H1 (cell line): ENCODE data around the gene ESPNL. TPM values are rescaled to one million over a fixed set of nuclear protein-coding genes. Genes with fewer than 3 reads are reported as not detected.
A peak's percentile ranks its signal among the peaks of the same experiment; 100 is the strongest.

Source experiments
- CTCF ChIA-PET: fragments of 300-600 bp; sonication (Branson Sonifier 250); formaldehyde crosslinking; loops from one replicate; lab custom pipeline; 2021; ENCODE audit not compliant: partially characterized antibody; lab: Charles Lee
- POLR2A ChIA-PET: fragments of 300-600 bp; sonication (Branson Sonifier 250); formaldehyde crosslinking; loops from one replicate; lab custom pipeline; 2021; ENCODE audit warnings: inconsistent platforms; ENCODE audit not compliant: partially characterized antibody; lab: Charles Lee
- DNase-seq, 2 experiments: peaks; one replicate each; pipeline versions ENCODE4 v3.0.0 to v3.0.0-alpha.2; 2010 to 2022; ENCODE audit warnings: low spot score in 2 of 2, low read depth in 1 of 2, mixed read lengths in 1 of 2
- FAIRE-seq: peaks from 2 replicates; lab custom pipeline; 2011; peaks lifted over from hg19 to GRCh38; lab: Jason Lieb, UNC
- H2AFZ ChIP-seq: 2 replicates; pipeline ENCODE4 v1.8.1; 2012; ENCODE audit warnings: low read length, inconsistent platforms
- H2AK5ac ChIP-seq: 2 replicates; pipeline ENCODE4 v1.6.1; 2013; ENCODE audit warnings: low read depth, low read length
- H2BK120ac ChIP-seq: replicated peaks from 2 replicates; pipeline ENCODE3; 2013; ENCODE audit warnings: low read depth, low read length, inconsistent platforms
- H2BK12ac ChIP-seq: 2 replicates; pipeline ENCODE4 v1.6.1; 2013; ENCODE audit warnings: low read depth, low read length
- H2BK15ac ChIP-seq: 2 replicates; pipeline ENCODE4 v1.6.1; 2013; ENCODE audit warnings: low read length
- H2BK20ac ChIP-seq: 2 replicates; pipeline ENCODE4 v1.6.1; 2013; ENCODE audit warnings: low read length
- H2BK5ac ChIP-seq: 2 replicates; pipeline ENCODE4 v1.6.1; 2013; ENCODE audit warnings: low read depth, low read length
- H3K14ac ChIP-seq: 2 replicates; pipeline ENCODE4 v1.6.1; 2013; ENCODE audit warnings: inconsistent platforms; ENCODE audit not compliant: insufficient read length
- H3K18ac ChIP-seq: 2 replicates; pipeline ENCODE4 v1.6.1; 2013; ENCODE audit warnings: low read length; ENCODE audit errors: extremely low read depth
- H3K23ac ChIP-seq: 2 replicates; pipeline ENCODE4 v1.6.1; 2013; ENCODE audit warnings: inconsistent platforms; ENCODE audit not compliant: insufficient read length
- H3K23me2 ChIP-seq: 2 replicates; pipeline ENCODE4 v1.6.1; 2013; ENCODE audit warnings: low read depth, low read length
- H3K27ac ChIP-seq: 2 replicates; pipeline ENCODE4 v1.6.1; 2011; ENCODE audit warnings: low read depth, low read length, inconsistent platforms
- H3K27me3 ChIP-seq, 4 experiments: replicated peaks in 1 of 4; 1 replicate in 1 of 4; 2 replicates in 3 of 4; pipeline versions ENCODE4 v1.6.1 to v1.8.1; 2011 to 2013; ENCODE audit warnings: low read length in 3 of 4, mild to moderate bottlenecking in 3 of 4, inconsistent platforms in 2 of 4, mixed read lengths in 2 of 4, moderate library complexity in 1 of 4; ENCODE audit not compliant: control insufficient read depth in 3 of 4, insufficient read depth in 3 of 4; ENCODE audit errors: extremely low read depth in 1 of 4
- H3K36me3 ChIP-seq, 4 experiments: 2 replicates each; pipeline versions ENCODE4 v1.6.1 to v1.8.1; 2011 to 2013; ENCODE audit warnings: mild to moderate bottlenecking in 4 of 4, low read length in 3 of 4, moderate library complexity in 2 of 4, control low read depth in 1 of 4, inconsistent platforms in 1 of 4; ENCODE audit not compliant: insufficient read depth in 4 of 4, control insufficient read depth in 2 of 4
- H3K4ac ChIP-seq: replicated peaks from 2 replicates; pipeline ENCODE3; 2013; ENCODE audit warnings: low read length, low read depth, mixed read lengths, inconsistent platforms; ENCODE audit not compliant: insufficient read length
- H3K4me1 ChIP-seq, 4 experiments: replicated peaks in 1 of 4; 1 replicate in 1 of 4; 2 replicates in 3 of 4; pipeline versions ENCODE4 v1.6.1 to v1.8.1; 2011 to 2013; ENCODE audit warnings: low read length in 3 of 4, inconsistent platforms in 2 of 4, mixed read lengths in 1 of 4; ENCODE audit not compliant: insufficient read depth in 4 of 4, control insufficient read depth in 3 of 4
- H3K4me2 ChIP-seq, 2 experiments: 2 replicates each; pipeline versions ENCODE4 v1.6.1 to v1.8.1; 2011 to 2013; ENCODE audit warnings: low read depth in 2 of 2, low read length in 2 of 2, control low read depth in 1 of 2, inconsistent platforms in 1 of 2, mild to moderate bottlenecking in 1 of 2; ENCODE audit not compliant: insufficient read depth in 1 of 2
- H3K4me3 ChIP-seq, 4 experiments: fragments of 200-600, 300-600 bp in 1 of 4; sonication (generic), shearing (Covaris generic), sonication (Bioruptor Twin) in 1 of 4; 2 replicates each; pipeline versions ENCODE4 v1.5.1 to v1.8.1; 2011 to 2016; ENCODE audit warnings: low read length in 4 of 4, low read depth in 3 of 4, control low read depth in 2 of 4, inconsistent platforms in 2 of 4, mild to moderate bottlenecking in 2 of 4, mixed read lengths in 1 of 4, moderate library complexity in 1 of 4; ENCODE audit not compliant: insufficient read depth in 2 of 4; ENCODE audit errors: extremely low read depth in 1 of 4
- H3K56ac ChIP-seq: replicated peaks from 2 replicates; pipeline ENCODE3; 2013; ENCODE audit warnings: low read depth, mild to moderate bottlenecking, mixed read lengths, low read length, inconsistent platforms; ENCODE audit not compliant: insufficient read length
- H3K79me1 ChIP-seq: 2 replicates; pipeline ENCODE4 v1.6.1; 2013; ENCODE audit warnings: low read depth, low read length, control low read depth
- H3K79me2 ChIP-seq, 2 experiments: 2 replicates each; pipeline versions ENCODE4 v1.6.1 to v1.8.1; 2012 to 2013; ENCODE audit warnings: low read length in 2 of 2, mild to moderate bottlenecking in 2 of 2, inconsistent platforms in 1 of 2; ENCODE audit not compliant: insufficient read depth in 2 of 2, control insufficient read depth in 1 of 2
- H3K9ac ChIP-seq, 4 experiments: replicated peaks in 1 of 4; 1 replicate in 1 of 4; 2 replicates in 3 of 4; pipeline versions ENCODE4 v1.6.1 to v1.8.1; 2011 to 2013; ENCODE audit warnings: low read depth in 3 of 4, low read length in 3 of 4, control low read depth in 2 of 4, mild to moderate bottlenecking in 2 of 4, moderate library complexity in 2 of 4, inconsistent platforms in 1 of 4; ENCODE audit errors: extremely low read depth in 1 of 4
- H3K9me3 ChIP-seq, 2 experiments: 2 replicates each; pipeline versions ENCODE4 v1.6.1 to v1.8.1; 2012 to 2013; ENCODE audit warnings: mild to moderate bottlenecking in 2 of 2, moderate library complexity in 2 of 2, control low read depth in 1 of 2, inconsistent platforms in 1 of 2, low read depth in 1 of 2, low read length in 1 of 2, mixed read lengths in 1 of 2; ENCODE audit not compliant: insufficient read depth in 2 of 2
- H4K20me1 ChIP-seq, 2 experiments: replicated peaks in 1 of 2; 2 replicates each; pipeline versions ENCODE3 to v1.8.1; 2011 to 2013; ENCODE audit warnings: inconsistent platforms in 2 of 2, low read length in 2 of 2, mild to moderate bottlenecking in 1 of 2; ENCODE audit not compliant: insufficient read depth in 2 of 2, control insufficient read depth in 1 of 2
- H4K5ac ChIP-seq: 2 replicates; pipeline ENCODE4 v1.6.1; 2013; ENCODE audit warnings: low read length, low read depth, mixed read lengths, inconsistent platforms; ENCODE audit not compliant: insufficient read length
- H4K8ac ChIP-seq: 2 replicates; pipeline ENCODE4 v1.8.0; 2013; ENCODE audit warnings: mild to moderate bottlenecking, moderate library complexity, low read length, inconsistent platforms; ENCODE audit not compliant: insufficient read depth; ENCODE audit errors: extremely low read depth
- H4K91ac ChIP-seq: replicated peaks from 2 replicates; pipeline ENCODE3; 2013; ENCODE audit warnings: low read length, mixed read lengths, inconsistent platforms; ENCODE audit not compliant: insufficient read length
- CHD1 ChIP-seq: IDR thresholded peaks from 2 replicates; pipeline ENCODE4 v1.6.1; 2012; ENCODE audit warnings: low read depth, low read length, improper control_type of control experiment
- CHD2 ChIP-seq: IDR thresholded peaks from 2 replicates; pipeline ENCODE4 v1.6.1; 2012; ENCODE audit warnings: low read length, improper control_type of control experiment
- CREB1 ChIP-seq: IDR thresholded peaks from 2 replicates; pipeline ENCODE4 v1.6.1; 2012; ENCODE audit warnings: inconsistent platforms
- E2F6 ChIP-seq: IDR thresholded peaks from 2 replicates; pipeline ENCODE4 v1.6.1; 2012; ENCODE audit warnings: inconsistent platforms
- GTF2F1 ChIP-seq: IDR thresholded peaks from 2 replicates; pipeline ENCODE4 v1.6.1; 2012; ENCODE audit warnings: low read depth, low read length, improper control_type of control experiment, borderline replicate concordance
- MAFK ChIP-seq: IDR thresholded peaks from 2 replicates; pipeline ENCODE4 v1.6.1; 2012; ENCODE audit warnings: low read depth, mild to moderate bottlenecking, improper control_type of control experiment, low read length
- MAX ChIP-seq: IDR thresholded peaks from 2 replicates; pipeline ENCODE4 v1.6.1; 2012; ENCODE audit warnings: inconsistent platforms
- POU5F1 ChIP-seq: IDR thresholded peaks from 2 replicates; pipeline ENCODE4 v1.6.1; 2011; ENCODE audit warnings: low read depth, mild to moderate bottlenecking, low read length, moderate library complexity
- SIX5 ChIP-seq: IDR thresholded peaks from 2 replicates; pipeline ENCODE4 v1.6.1; 2011; ENCODE audit warnings: mild to moderate bottlenecking, low read depth, low read length
- USF2 ChIP-seq: IDR thresholded peaks from 2 replicates; pipeline ENCODE4 v1.6.1; 2011; ENCODE audit warnings: low read length, improper control_type of control experiment
- WGBS, 2 experiments: shearing (Covaris generic) in 1 of 2; methylation state at CpG; one replicate each; pipeline versions ENCODE4 v1.1.6 to v1.1.7; 2013 to 2015; ENCODE audit warnings: low lambda C conversion rate in 2 of 2, mixed read lengths in 2 of 2, inconsistent platforms in 1 of 2, low coverage in 1 of 2, missing lambda C conversion rate in 1 of 2; ENCODE audit not compliant: insufficient replicate concordance in 2 of 2, insufficient coverage in 1 of 2, insufficient read length in 1 of 2; ENCODE audit errors: extremely low coverage in 1 of 2, missing lambda C conversion rate in 1 of 2; 5-methylcytosine and 5-hydroxymethylcytosine counted together
- polyA plus RNA-seq, 7 experiments: library from polyadenylated mRNA; depleted of rRNA in 3 of 7; stranded (reverse) in 5 of 7; unstranded in 2 of 7; fragments of >200 nt in 5 of 7; fragments of 200-250 nt in 2 of 7; gene quantifications; 1 replicate in 5 of 7; 2 replicates in 1 of 7; 4 replicates in 1 of 7; pipeline versions ENCODE4 v1.2.1 to v1.2.3, GENCODE V29; 2011 to 2013; ENCODE audit warnings: missing spikeins in 2 of 7, mixed read lengths in 2 of 7
- total RNA-seq: library from RNA; stranded (reverse); fragmentation: NEBNext Ultra II Directional; extraction: Animal tissue kit (Norgen Biotek cat#: 25700); gene quantifications from 2 replicates; pipeline ENCODE4 v1.2.1, GENCODE V29; 2021

ESPNL gene
- total and polyA plus RNA-seq, 2 of the 8 experiments (the other 6 are each of a cell fraction or from before 2014, with no cell fraction given): 0.68 to 1.3 TPM

GRCh38 chr2:238130696-238131628 is 30.8 kb downstream of the ESPNL start:
- Histone ChIP-seq H3K9me3 (0 out of 4 replicates have a peak, but pooled peaks cover 0 to 4% of the 10 kb centered on the region in 2 experiments), H3K79me2 (no peaks in the 10 kb centered on the region), H3K23ac (no peak overlapping the region), H4K5ac (no peak overlapping the region), H3K56ac (no peak overlapping the region), H3K18ac (no peak overlapping the region), H2AK5ac (no peak overlapping the region), H3K79me1 (no peaks in the 10 kb centered on the region), H3K14ac (no peak overlapping the region), H3K27ac (no peak overlapping the region), H3K4ac (no peak overlapping the region), H3K4me2 (no peak overlapping the region), H2BK15ac (no peak overlapping the region), H3K4me3 (no peak overlapping the region), H3K4me1 (peaks cover 0 to 13% (median 0%) of the 10 kb centered on the region in 4 experiments; a peak in 2 of 7 replicates), H2AFZ (no peak overlapping the region), H4K8ac (peak overlapping the region; percentile 63; the same call in 1 of the 2 replicates), H2BK5ac (no peak overlapping the region), H3K27me3 (no peaks in the 10 kb centered on the region), H3K36me3 (no peaks in the 10 kb centered on the region; a peak in 1 of 8 replicates), H2BK20ac (no peak overlapping the region), H4K91ac (no peak overlapping the region), H3K23me2 (peaks cover 11% of the 10 kb centered on the region; the same call in 1 of the 2 replicates), H4K20me1 (peaks cover 0 to 9% of the 10 kb centered on the region in 2 experiments), H2BK12ac (no peak overlapping the region), H3K9ac (no peak overlapping the region), H2BK120ac (no peak overlapping the region)
- CTCF ChIA-PET: interaction anchor here (5.3 kb wide), 1 partner anchor 9 kb away, joined by 41 read pairs; the partner anchor contains the start of gene KLHL30
- 93% methylated on average over 64 of the region's 68 CpGs; no CpG with 5 or more reads in 1 of the 2 experiments for WGBS, 2 experiments
- DNase-seq (no peak), FAIRE-seq (no peak)
- POLR2A ChIA-PET: interaction anchor here (0.8 to 1.4 kb wide), 2 partner anchors 8 to 11 kb away, joined by 3 read pairs; no protein-coding TSS in a partner anchor
- TF ChIP-seq SIX5 (no peak), USF2 (no peak), CHD2 (no peak), CREB1 (no peak), POU5F1 (no peak), GTF2F1 (no peak), MAX (no peak), MAFK (no peak), CHD1 (no peak), E2F6 (no peak)
